Measurements from ENCODE around the gene CAB39.
"Not testable (repeated sequence)": the region's sequence is repeated elsewhere in the genome, so short reads cannot be mapped to it uniquely, and the experiment has no call there.

Gene CAB39

DNA sequence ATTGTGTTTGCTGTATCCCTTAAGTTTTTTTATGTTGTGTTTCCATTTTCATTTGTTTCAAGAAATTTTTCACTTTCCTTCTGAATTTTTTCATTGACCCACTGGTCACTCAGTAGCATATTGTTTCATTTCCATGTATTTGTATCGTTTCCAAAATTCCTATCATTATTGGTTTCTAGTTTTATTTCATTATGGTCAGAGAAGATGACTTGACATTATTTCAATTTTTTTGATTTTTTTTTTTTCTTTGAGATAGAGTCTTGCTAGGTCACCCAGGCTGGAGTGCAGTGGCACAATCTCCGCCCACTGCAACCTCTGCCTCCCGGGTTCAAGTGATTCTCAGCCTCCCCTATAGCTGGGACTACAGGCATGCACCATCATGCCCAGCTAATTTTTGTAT, 11.3 kb upstream of the CAB39 start:
- Histone ChIP-seq H3K4me2 (ENCODE audit: low read length) (no peak overlapping the region), H3K27me3 (ENCODE audit: control insufficient read depth, insufficient read depth, low read length) (no peaks in the 10 kb centered on the region), H3K4me3 (ENCODE audit: low read length) (no peak overlapping the region), H3K9ac (ENCODE audit: low read depth, low read length) (no peak overlapping the region), H3K9me3 (replicated peaks; ENCODE audit: low read length) (no peaks in the 10 kb centered on the region), H3K36me3 (ENCODE audit: insufficient read depth, low read length) (no peaks in the 10 kb centered on the region), H3K4me1 (ENCODE audit: control insufficient read depth, insufficient read depth, low read length) (no peaks in the 10 kb centered on the region)

DNA sequence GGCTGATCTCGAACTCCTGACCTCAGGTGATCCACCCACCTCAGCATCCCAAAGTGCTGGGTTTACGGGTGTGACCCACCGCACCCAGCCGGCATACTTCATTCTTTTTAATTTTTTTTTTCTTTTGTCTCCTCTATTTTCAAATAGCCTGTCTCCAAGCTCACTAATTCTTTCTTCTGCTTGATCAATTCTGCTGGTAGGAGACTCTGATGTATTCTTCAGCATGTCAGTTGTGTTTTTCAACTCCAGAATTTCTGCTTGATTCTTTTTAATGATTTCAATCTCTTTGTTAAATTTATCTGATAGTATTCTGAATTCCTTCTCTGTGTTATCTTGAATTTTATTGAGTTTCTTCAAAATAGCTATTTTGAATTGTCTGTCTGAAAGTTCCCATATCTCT, 10.2 kb upstream of the CAB39 start:
- not testable (repeated sequence) for H3K9ac ChIP-seq (ENCODE audit: low read depth, low read length); H3K36me3 ChIP-seq (ENCODE audit: insufficient read depth, low read length); H3K4me1 ChIP-seq (ENCODE audit: control insufficient read depth, insufficient read depth, low read length); H3K27me3 ChIP-seq (ENCODE audit: control insufficient read depth, insufficient read depth, low read length); H3K9me3 ChIP-seq (replicated peaks; ENCODE audit: low read length); H3K4me3 ChIP-seq (ENCODE audit: low read length); H3K4me2 ChIP-seq (ENCODE audit: low read length)

GRCh38 chr2:230703514-230703913, 9.1 kb upstream of the CAB39 start:
- H3K36me3 ChIP-seq (ENCODE audit: insufficient read depth, low read length): no peaks in the 10 kb centered on the region
- no peak overlapping the region for H3K9ac ChIP-seq (ENCODE audit: low read depth, low read length)
- no peak overlapping the region for H3K4me3 ChIP-seq (ENCODE audit: low read length)
- H3K4me1 ChIP-seq (ENCODE audit: control insufficient read depth, insufficient read depth, low read length): no peaks in the 10 kb centered on the region
- H3K9me3 ChIP-seq (replicated peaks; ENCODE audit: low read length): no peaks in the 10 kb centered on the region
- no peaks in the 10 kb centered on the region for H3K27me3 ChIP-seq (ENCODE audit: control insufficient read depth, insufficient read depth, low read length)
- no peak overlapping the region for H3K4me2 ChIP-seq (ENCODE audit: low read length)

- Histone ChIP-seq H3K9me3 (replicated peaks; ENCODE audit: low read length) (no peaks in the 10 kb centered on the region), H3K36me3 (ENCODE audit: insufficient read depth, low read length) (no peaks in the 10 kb centered on the region), H3K9ac (ENCODE audit: low read depth, low read length) (no peak overlapping the region), H3K4me1 (ENCODE audit: control insufficient read depth, insufficient read depth, low read length) (no peaks in the 10 kb centered on the region), H3K27me3 (ENCODE audit: control insufficient read depth, insufficient read depth, low read length) (no peaks in the 10 kb centered on the region), H3K4me2 (ENCODE audit: low read length) (no peak overlapping the region), H3K4me3 (ENCODE audit: low read length) (no peak overlapping the region)
Observed at GRCh38 chr2:230706053-230706521, 6.6 kb upstream of the CAB39 start.

DNA sequence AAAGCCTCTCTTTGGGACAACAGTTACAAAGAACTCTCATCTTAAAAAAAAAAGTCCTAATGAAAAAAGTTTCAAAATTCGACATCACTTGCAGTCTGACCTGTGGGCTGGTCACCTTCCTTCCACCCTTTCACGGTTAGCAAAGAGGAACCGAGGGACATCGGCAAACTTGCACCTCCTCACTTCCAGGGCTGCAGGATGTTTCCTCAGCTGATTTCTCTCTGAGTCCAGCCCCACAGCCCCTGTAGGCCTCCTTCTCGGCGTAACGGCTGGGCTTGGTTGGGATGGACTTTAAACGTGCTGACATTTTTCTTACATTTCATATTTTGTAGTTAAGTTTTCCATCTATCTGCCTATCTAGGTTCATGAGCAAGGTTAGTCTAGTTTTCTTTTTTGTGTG, 5.7 kb upstream of the CAB39 start:
- Histone ChIP-seq H3K4me3 (ENCODE audit: low read length) (no peak overlapping the region), H3K27me3 (ENCODE audit: control insufficient read depth, insufficient read depth, low read length) (no peaks in the 10 kb centered on the region), H3K36me3 (ENCODE audit: insufficient read depth, low read length) (no peaks in the 10 kb centered on the region), H3K9me3 (replicated peaks; ENCODE audit: low read length) (no peaks in the 10 kb centered on the region), H3K4me1 (ENCODE audit: control insufficient read depth, insufficient read depth, low read length) (peaks cover under 1% of the 10 kb centered on the region), H3K4me2 (ENCODE audit: low read length) (no peak overlapping the region), H3K9ac (ENCODE audit: low read depth, low read length) (no peak overlapping the region)

GRCh38 chr2:230708204-230708603, 4.4 kb upstream of the CAB39 start:
- Histone ChIP-seq H3K9ac (ENCODE audit: low read depth, low read length) (no peak overlapping the region), H3K36me3 (ENCODE audit: insufficient read depth, low read length) (no peaks in the 10 kb centered on the region), H3K27me3 (ENCODE audit: control insufficient read depth, insufficient read depth, low read length) (no peaks in the 10 kb centered on the region), H3K4me1 (ENCODE audit: control insufficient read depth, insufficient read depth, low read length) (peaks cover 5% of the 10 kb centered on the region), H3K4me2 (ENCODE audit: low read length) (no peak overlapping the region), H3K9me3 (replicated peaks; ENCODE audit: low read length) (no peaks in the 10 kb centered on the region), H3K4me3 (ENCODE audit: low read length) (no peak overlapping the region)

- Histone ChIP-seq H3K9me3 (replicated peaks; ENCODE audit: low read length) (no peaks in the 10 kb centered on the region), H3K4me3 (ENCODE audit: low read length) (no peak overlapping the region), H3K4me2 (ENCODE audit: low read length) (no peak overlapping the region), H3K36me3 (ENCODE audit: insufficient read depth, low read length) (no peaks in the 10 kb centered on the region), H3K27me3 (ENCODE audit: control insufficient read depth, insufficient read depth, low read length) (no peaks in the 10 kb centered on the region), H3K9ac (ENCODE audit: low read depth, low read length) (no peak overlapping the region), H3K4me1 (ENCODE audit: control insufficient read depth, insufficient read depth, low read length) (peaks cover 21% of the 10 kb centered on the region)
Observed at GRCh38 chr2:230711224-230711623, 1.4 kb upstream of the CAB39 start.

DNA sequence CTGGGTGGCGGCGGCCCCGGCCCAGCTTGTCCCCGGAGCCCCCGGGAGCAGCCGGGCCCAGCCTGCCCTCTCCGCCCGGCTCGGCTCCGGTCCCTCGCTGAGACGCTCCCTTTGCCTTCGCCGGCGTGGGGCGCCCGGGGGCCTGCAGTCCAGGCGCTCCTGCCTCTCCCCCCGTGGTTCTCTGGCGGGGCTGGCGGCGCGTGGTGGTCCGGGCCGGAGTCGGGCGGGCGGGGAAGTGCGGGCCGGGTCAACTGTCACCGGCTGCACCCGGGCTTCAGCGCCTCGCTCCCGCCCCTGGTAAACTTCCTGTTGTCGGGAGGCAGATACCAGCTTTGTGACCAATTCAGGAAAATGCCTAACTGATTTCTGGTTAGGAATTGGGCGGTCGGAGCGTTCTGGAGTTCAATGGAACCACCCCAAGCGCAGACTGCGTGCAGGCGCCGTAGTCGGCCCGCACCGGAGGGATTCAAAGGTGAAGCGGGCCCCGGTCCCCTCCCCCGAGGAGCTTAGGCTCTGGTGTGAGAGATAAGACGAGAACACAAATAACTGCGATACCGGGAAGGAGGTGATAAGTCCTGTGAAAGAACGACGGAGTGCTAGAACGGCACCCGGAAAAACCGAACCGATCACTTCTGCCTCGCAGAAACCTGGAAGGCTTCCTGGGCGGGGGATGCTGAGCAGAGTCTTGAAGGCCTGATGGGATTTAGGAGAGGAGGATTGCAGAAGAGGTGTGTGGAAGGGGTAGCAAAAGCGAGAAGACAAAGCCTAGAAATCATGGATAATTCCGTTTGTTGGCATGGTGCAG, 891 bp downstream of the CAB39 start:
- Histone ChIP-seq H3K4me2 (ENCODE audit: low read length) (peak overlapping the region; percentile 98), H3K4me3 (ENCODE audit: low read length) (peak overlapping the region; percentile 73), H3K4me1 (ENCODE audit: control insufficient read depth, insufficient read depth, low read length) (peaks cover 33% of the 10 kb centered on the region), H3K36me3 (ENCODE audit: insufficient read depth, low read length) (no peaks in the 10 kb centered on the region), H3K9me3 (replicated peaks; ENCODE audit: low read length) (no peaks in the 10 kb centered on the region), H3K9ac (ENCODE audit: low read depth, low read length) (peak overlapping the region; percentile 93), H3K27me3 (ENCODE audit: control insufficient read depth, insufficient read depth, low read length) (no peaks in the 10 kb centered on the region)

- H3K36me3 ChIP-seq (ENCODE audit: insufficient read depth, low read length): no peaks in the 10 kb centered on the region
Observed at GRCh38 chr2:230714136-230714480, 1.5 kb downstream of the CAB39 start.

GRCh38 chr2:230715201-230715600, 2.6 kb downstream of the CAB39 start:
- Histone ChIP-seq H3K9me3 (replicated peaks; ENCODE audit: low read length) (no peaks in the 10 kb centered on the region), H3K4me1 (ENCODE audit: control insufficient read depth, insufficient read depth, low read length) (peaks cover 33% of the 10 kb centered on the region), H3K4me2 (ENCODE audit: low read length) (peak overlapping the region; percentile 98), H3K36me3 (ENCODE audit: insufficient read depth, low read length) (no peaks in the 10 kb centered on the region), H3K27me3 (ENCODE audit: control insufficient read depth, insufficient read depth, low read length) (no peaks in the 10 kb centered on the region), H3K9ac (ENCODE audit: low read depth, low read length) (peak overlapping the region; percentile 93), H3K4me3 (ENCODE audit: low read length) (peak overlapping the region; percentile 73)

More at GRCh38 chr2:230714136-230714480, 1.5 kb downstream of the CAB39 start:
- peak overlapping the region; percentile 98 for H3K4me2 ChIP-seq (ENCODE audit: low read length)
- peak overlapping the region; percentile 93 for H3K9ac ChIP-seq (ENCODE audit: low read depth, low read length)
- H3K27me3 ChIP-seq (ENCODE audit: control insufficient read depth, insufficient read depth, low read length): no peaks in the 10 kb centered on the region
- H3K4me1 ChIP-seq (ENCODE audit: control insufficient read depth, insufficient read depth, low read length): peaks cover 33% of the 10 kb centered on the region
- H3K9me3 ChIP-seq (replicated peaks; ENCODE audit: low read length): no peaks in the 10 kb centered on the region
- peak overlapping the region; percentile 73 for H3K4me3 ChIP-seq (ENCODE audit: low read length)

GRCh38 chr2:230716588-230716987, 3.9 kb downstream of the CAB39 start:
- H3K36me3 ChIP-seq (ENCODE audit: insufficient read depth, low read length): peaks cover 4% of the 10 kb centered on the region
- H3K9ac ChIP-seq (ENCODE audit: low read depth, low read length): no peak overlapping the region
- H3K4me1 ChIP-seq (ENCODE audit: control insufficient read depth, insufficient read depth, low read length): peaks cover 37% of the 10 kb centered on the region
- H3K9me3 ChIP-seq (replicated peaks; ENCODE audit: low read length): no peaks in the 10 kb centered on the region
- H3K4me2 ChIP-seq (ENCODE audit: low read length): no peak overlapping the region
- no peaks in the 10 kb centered on the region for H3K27me3 ChIP-seq (ENCODE audit: control insufficient read depth, insufficient read depth, low read length)
- no peak overlapping the region for H3K4me3 ChIP-seq (ENCODE audit: low read length)

- H3K4me2 ChIP-seq (ENCODE audit: low read length): peak overlapping the region; percentile 54
- H3K4me3 ChIP-seq (ENCODE audit: low read length): peak overlapping the region; percentile 8
- H3K4me1 ChIP-seq (ENCODE audit: control insufficient read depth, insufficient read depth, low read length): peaks cover 39% of the 10 kb centered on the region
- H3K27me3 ChIP-seq (ENCODE audit: control insufficient read depth, insufficient read depth, low read length): no peaks in the 10 kb centered on the region
- H3K36me3 ChIP-seq (ENCODE audit: insufficient read depth, low read length): peaks cover 4% of the 10 kb centered on the region
- no peaks in the 10 kb centered on the region for H3K9me3 ChIP-seq (replicated peaks; ENCODE audit: low read length)
- H3K9ac ChIP-seq (ENCODE audit: low read depth, low read length): no peak overlapping the region
Observed at GRCh38 chr2:230717600-230717999, 5.0 kb downstream of the CAB39 start.
